Lung (tissue), 12 donors: ENCODE results near the gene ESYT1. TPM values are rescaled to one million over a fixed set of nuclear protein-coding genes. Genes with fewer than 3 reads are reported as not detected.
A peak's percentile ranks its signal among the peaks of the same experiment; 100 is the strongest.

Experiments
- ATAC-seq: fragments of 200-7000 bp; cut with Tn5 transposase; one replicate; pipeline ENCODE4 v1.9.1; 2020; ENCODE audit warnings: moderate number of reproducible peaks; ENCODE audit not compliant: insufficient read depth, low FRiP score
- DNase-seq, 3 donors: peaks; one replicate each; pipeline ENCODE4 v3.0.0-alpha.2; 2013 to 2017
- H3K27ac ChIP-seq, 2 donors: one replicate each; pipeline ENCODE4 v1.5.1; 2013; ENCODE audit warnings: mild to moderate bottlenecking in 2 of 2, moderate library complexity in 2 of 2, control low read depth in 1 of 2, inconsistent platforms in 1 of 2, low read depth in 1 of 2, low read length in 1 of 2
- H3K27me3 ChIP-seq, 3 donors: one replicate each; pipeline ENCODE4 v1.5.1; 2013; ENCODE audit warnings: low read length in 2 of 3; ENCODE audit not compliant: control insufficient read depth in 3 of 3, insufficient read depth in 3 of 3
- H3K36me3 ChIP-seq, 4 donors: one replicate each; pipeline ENCODE4 v1.5.1; 2013; ENCODE audit warnings: low read length in 4 of 4, mild to moderate bottlenecking in 1 of 4, moderate library complexity in 1 of 4; ENCODE audit not compliant: control insufficient read depth in 4 of 4, insufficient read depth in 4 of 4
- H3K4me1 ChIP-seq, 5 donors: one replicate each; pipeline ENCODE4 v1.5.1; 2013; ENCODE audit warnings: low read length in 5 of 5, mild to moderate bottlenecking in 2 of 5, moderate library complexity in 1 of 5; ENCODE audit not compliant: control insufficient read depth in 5 of 5, insufficient read depth in 5 of 5
- H3K4me3 ChIP-seq: one replicate; pipeline ENCODE4 v1.5.1; 2013; ENCODE audit warnings: mild to moderate bottlenecking, control low read depth, moderate library complexity
- H3K9ac ChIP-seq, 2 donors: one replicate each; pipeline ENCODE4 v1.5.1; 2013; ENCODE audit warnings: low read length in 2 of 2, control low read depth in 1 of 2; ENCODE audit not compliant: insufficient read depth in 1 of 2
- H3K9me3 ChIP-seq, 4 donors: one replicate each; pipeline ENCODE4 v1.5.1; 2013; ENCODE audit warnings: low read length in 3 of 4, mild to moderate bottlenecking in 1 of 4, moderate library complexity in 1 of 4; ENCODE audit not compliant: control insufficient read depth in 4 of 4, insufficient read depth in 3 of 4
- WGBS, 2 donors: extraction: QIAGEN DNeasy Blood & Tissue Kit; methylation state at CpG; one replicate each; pipeline ENCODE4 v1.1.7; 2013; 5-methylcytosine and 5-hydroxymethylcytosine counted together
- polyA plus RNA-seq, 2 donors: library from polyadenylated mRNA; stranded (reverse); fragments of 200-250 nt; gene quantifications; one replicate each; pipeline ENCODE4 v1.2.1, GENCODE V29; 2013
- total RNA-seq, 2 donors: library from RNA; depleted of rRNA in 1 of 2; stranded (reverse); fragments of >200 nt in 1 of 2; gene quantifications; one replicate each; pipeline ENCODE4 v1.2.1, GENCODE V29; 2014 to 2021
- TF ChIP-seq, protein P1 (sequence below): IDR thresholded peaks from 2 replicates; pipeline ENCODE4 v1.5.1; 2012; ENCODE audit warnings: mild to moderate bottlenecking; ENCODE audit errors: control extremely low read depth, extremely low read depth
- donor health status: control.
- donor health status: control.
- donor health status: Bipolar disorder and iron deficiency.
- donor health status: healthy.
- donor health status: DM: yes; HTN: yes; CAD: no.

Gene ESYT1
- total and polyA plus RNA-seq, 4 donors: 23.5 to 131 (median 64.2) TPM

DNA sequence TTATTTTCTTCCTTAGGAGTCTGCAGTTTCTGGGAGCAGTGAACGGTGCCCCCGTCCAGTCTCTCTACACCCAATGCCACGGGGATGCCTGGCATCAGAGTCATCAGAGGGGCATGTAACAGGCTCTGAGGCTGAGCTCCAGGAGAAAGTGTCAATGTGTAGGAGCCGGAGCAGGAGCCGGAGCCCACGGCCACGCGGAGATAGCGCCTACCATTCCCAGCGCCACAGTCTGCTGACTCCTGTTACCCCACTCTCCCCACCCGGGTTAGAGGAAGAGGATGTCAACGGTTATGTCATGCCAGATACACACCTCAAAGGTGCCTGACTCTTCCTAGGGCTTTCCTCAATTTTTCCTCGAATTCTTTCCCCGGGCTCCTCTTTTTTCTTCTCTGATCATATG is 27.0 kb upstream of the ESYT1 start:
- Histone ChIP-seq H3K27me3 (no peaks in the 10 kb centered on the region), H3K9ac (no peak overlapping the region), H3K4me1 (peaks cover 0 to 15% (median 3%) of the 10 kb centered on the region in 5 donors), H3K36me3 (peaks cover 0 to 2% (median under 1%) of the 10 kb centered on the region in 4 donors), H3K9me3 (no peaks in the 10 kb centered on the region), H3K27ac (no peak overlapping the region), H3K4me3 (no peak overlapping the region)
- TF ChIP-seq, protein P1, sequence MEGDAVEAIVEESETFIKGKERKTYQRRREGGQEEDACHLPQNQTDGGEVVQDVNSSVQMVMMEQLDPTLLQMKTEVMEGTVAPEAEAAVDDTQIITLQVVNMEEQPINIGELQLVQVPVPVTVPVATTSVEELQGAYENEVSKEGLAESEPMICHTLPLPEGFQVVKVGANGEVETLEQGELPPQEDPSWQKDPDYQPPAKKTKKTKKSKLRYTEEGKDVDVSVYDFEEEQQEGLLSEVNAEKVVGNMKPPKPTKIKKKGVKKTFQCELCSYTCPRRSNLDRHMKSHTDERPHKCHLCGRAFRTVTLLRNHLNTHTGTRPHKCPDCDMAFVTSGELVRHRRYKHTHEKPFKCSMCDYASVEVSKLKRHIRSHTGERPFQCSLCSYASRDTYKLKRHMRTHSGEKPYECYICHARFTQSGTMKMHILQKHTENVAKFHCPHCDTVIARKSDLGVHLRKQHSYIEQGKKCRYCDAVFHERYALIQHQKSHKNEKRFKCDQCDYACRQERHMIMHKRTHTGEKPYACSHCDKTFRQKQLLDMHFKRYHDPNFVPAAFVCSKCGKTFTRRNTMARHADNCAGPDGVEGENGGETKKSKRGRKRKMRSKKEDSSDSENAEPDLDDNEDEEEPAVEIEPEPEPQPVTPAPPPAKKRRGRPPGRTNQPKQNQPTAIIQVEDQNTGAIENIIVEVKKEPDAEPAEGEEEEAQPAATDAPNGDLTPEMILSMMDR: no peak
- DNase-seq: no peak
- ATAC-seq: no peak
- WGBS, 2 donors: 82 to 85% methylated on average over 14 of the region's 14 CpGs

DNA sequence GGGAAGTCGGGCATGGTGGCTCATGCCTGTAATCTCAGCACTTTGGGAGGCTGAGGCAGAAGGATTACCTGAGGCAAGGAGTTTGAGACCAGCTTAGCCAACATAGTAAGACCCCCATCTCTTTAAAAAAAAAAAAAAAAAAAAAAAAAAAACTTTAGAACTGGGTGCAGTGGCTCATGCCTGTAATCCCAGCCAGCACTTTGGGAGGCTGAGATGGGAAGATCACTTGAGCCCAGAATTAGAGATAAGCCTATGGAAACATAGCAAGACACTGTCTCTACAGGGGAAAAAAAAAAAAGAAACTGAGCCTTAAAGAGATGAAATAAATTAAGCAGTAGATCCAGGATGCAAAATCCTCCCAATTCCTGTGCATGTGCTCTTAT is 25.4 kb upstream of the ESYT1 start:
- Histone ChIP-seq H3K27ac (no peak overlapping the region), H3K4me1 (peaks cover 0 to 18% (median 3%) of the 10 kb centered on the region in 5 donors), H3K36me3 (peaks cover 4 to 13% (median 4%) of the 10 kb centered on the region in 4 donors), H3K27me3 (no peaks in the 10 kb centered on the region), H3K9me3 (no peaks in the 10 kb centered on the region), H3K4me3 (no peak overlapping the region), H3K9ac (no peak overlapping the region)
- ATAC-seq (no peak), DNase-seq (no peak)
- TF ChIP-seq, protein P1: no peak
- WGBS, 2 donors: 86 to 87% methylated on average over 1 of the region's 1 CpG

DNA sequence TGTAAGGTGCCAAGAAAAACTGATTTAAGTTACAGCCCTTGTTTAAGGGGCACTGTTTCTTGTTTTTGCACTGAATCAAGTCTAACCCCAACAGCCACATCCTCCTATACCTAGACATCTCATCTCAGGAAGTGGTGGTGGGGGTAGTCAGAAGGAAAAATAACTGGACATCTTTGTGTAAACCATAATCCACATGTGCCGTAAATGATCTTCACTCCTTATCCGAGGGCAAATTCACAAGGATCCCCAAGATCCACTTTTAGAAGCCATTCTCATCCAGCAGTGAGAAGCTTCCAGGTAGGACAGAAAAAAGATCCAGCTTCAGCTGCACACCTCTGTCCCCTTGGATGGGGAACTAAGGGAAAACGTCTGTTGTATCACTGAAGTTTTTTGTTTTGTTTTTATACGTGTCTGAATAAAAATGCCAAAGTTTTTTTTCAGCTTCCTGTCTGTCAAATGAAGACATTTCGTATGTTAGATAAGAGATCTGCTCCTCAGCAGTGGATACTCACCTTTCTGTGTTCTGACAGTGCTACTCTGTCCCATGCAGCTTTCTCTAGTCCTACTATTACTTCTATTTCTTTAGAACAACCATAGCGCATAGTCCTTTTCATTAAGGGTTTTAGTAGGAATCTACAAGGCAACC is 24.9 kb upstream of the ESYT1 start:
- peak overlapping the region in 1 of 2 donors; percentile 77 for H3K9ac ChIP-seq
- no peaks in the 10 kb centered on the region for H3K27me3 ChIP-seq
- peaks cover 8 to 18% (median 9%) of the 10 kb centered on the region in 4 donors for H3K36me3 ChIP-seq
- H3K27ac ChIP-seq: peak overlapping the region in 1 of 2 donors; percentile 76
- H3K4me1 ChIP-seq: peaks cover 0 to 18% (median 3%) of the 10 kb centered on the region in 5 donors
- ATAC-seq (no peak), DNase-seq (no peak)
- H3K4me3 ChIP-seq: no peak overlapping the region
- 45 to 47% methylated on average over 6 of the region's 6 CpGs for WGBS, 2 donors
- H3K9me3 ChIP-seq: no peaks in the 10 kb centered on the region
- TF ChIP-seq, protein P1: no peak

DNA sequence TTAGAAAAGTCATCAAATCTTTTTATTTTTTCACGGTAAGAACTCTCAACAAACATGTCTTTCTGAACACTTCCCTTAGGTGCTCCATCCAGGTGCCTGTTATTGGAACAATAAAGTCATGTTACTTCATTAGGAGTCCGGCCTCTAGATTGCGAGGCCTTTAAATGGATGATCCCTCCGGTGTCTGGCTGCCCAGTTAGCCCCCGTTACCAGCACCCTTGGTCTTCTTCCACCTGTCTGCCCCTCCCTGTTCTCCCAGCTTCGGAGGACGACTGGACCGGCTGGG is 24.3 kb upstream of the ESYT1 start:
- 1 to 4% methylated on average over 8 of the region's 8 CpGs for WGBS, 2 donors
- peaks cover 8 to 24% (median 11%) of the 10 kb centered on the region in 4 donors for H3K36me3 ChIP-seq
- H3K9ac ChIP-seq: peak overlapping the region in 1 of 2 donors; percentile 77
- peaks cover 0 to 18% (median 3%) of the 10 kb centered on the region in 5 donors for H3K4me1 ChIP-seq
- peak overlapping the region; percentile 66 for H3K4me3 ChIP-seq
- ATAC-seq (peak; percentile 5), DNase-seq (no peak)
- no peaks in the 10 kb centered on the region for H3K27me3 ChIP-seq
- TF ChIP-seq, protein P1: no peak
- H3K27ac ChIP-seq: peak overlapping the region; percentile 76 to 87
- H3K9me3 ChIP-seq: no peaks in the 10 kb centered on the region
